D341Med (cell line): Measurements from ENCODE around the gene ADAD2.

Experiments used
- DNase-seq: peaks from one replicate; pipeline ENCODE4 v3.0.0; 2012; ENCODE audit warnings: low spot score

ADAD2 gene

GRCh38 chr16:84246679-84247077 is 55.7 kb downstream of the ADAD2 start:
- DNase-seq, result peak; percentile 70
